Smooth muscle cell (in vitro differentiated cells): ENCODE data around the gene SEMA3F. TPM values are rescaled to one million over a fixed set of nuclear protein-coding genes. Genes with fewer than 3 reads are reported as not detected.

ENCODE experiments used
- DNase-seq: peaks from one replicate; lab custom pipeline; 2025; ENCODE audit not compliant: unreplicated experiment; lab: John Stamatoyannopoulos, UW
- H2AFZ ChIP-seq: fragments of 200-600 bp; sonication (generic); 2 replicates; pipeline ENCODE4 v1.6.0; 2016; ENCODE audit warnings: antibody characterized with exemption, low read depth, mild to moderate bottlenecking
- H3F3A ChIP-seq: fragments of 200-600 bp; sonication (generic); 2 replicates; pipeline ENCODE4 v1.6.0; 2017; ENCODE audit warnings: antibody characterized with exemption, low read depth
- H3K27ac ChIP-seq: fragments of 200-600 bp; sonication (generic); 2 replicates; pipeline ENCODE4 v1.5.1; 2016; ENCODE audit warnings: low read depth, mild to moderate bottlenecking
- H3K27me3 ChIP-seq: fragments of 200-600 bp; sonication (generic); 2 replicates; pipeline ENCODE4 v1.6.1; 2016; ENCODE audit warnings: low read depth, mild to moderate bottlenecking
- H3K36me3 ChIP-seq: fragments of 200-600 bp; sonication (generic); 2 replicates; pipeline ENCODE4 v1.5.1; 2016; ENCODE audit warnings: low read depth
- H3K4me1 ChIP-seq: fragments of 200-600 bp; sonication (generic); 2 replicates; pipeline ENCODE4 v1.5.1; 2016; ENCODE audit warnings: low read depth
- H3K4me2 ChIP-seq: fragments of 200-600 bp; sonication (generic); 2 replicates; pipeline ENCODE4 v1.6.0; 2016; ENCODE audit warnings: mild to moderate bottlenecking
- H3K4me3 ChIP-seq: fragments of 200-600 bp; sonication (generic); 2 replicates; pipeline ENCODE4 v1.5.1; 2016; ENCODE audit warnings: mild to moderate bottlenecking
- H3K79me2 ChIP-seq: fragments of 200-600 bp; sonication (generic); 2 replicates; pipeline ENCODE4 v1.6.0; 2016; ENCODE audit warnings: low read depth, mild to moderate bottlenecking
- H3K9ac ChIP-seq: fragments of 200-600 bp; sonication (generic); 2 replicates; pipeline ENCODE4 v1.6.0; 2016; ENCODE audit warnings: low read depth
- H3K9me3 ChIP-seq: fragments of 200-600 bp; sonication (generic); replicated peaks from 2 replicates; pipeline ENCODE4 v1.5.1; 2016; ENCODE audit warnings: low read depth
- H4K20me1 ChIP-seq: fragments of 200-600 bp; sonication (generic); 2 replicates; pipeline ENCODE4 v1.6.0; 2016; ENCODE audit warnings: low read depth
- WGBS: methylation state at CpG from one replicate; pipeline ENCODE4 v1.1.7; 2016; ENCODE audit warnings: low lambda C conversion rate; 5-methylcytosine and 5-hydroxymethylcytosine counted together
- polyA plus RNA-seq: library from polyadenylated mRNA; unstranded; fragments of >200 nt; fragmentation: Nextera tagmentation; extraction: Ambion mirVana; gene quantifications from 2 replicates; pipeline ENCODE4 v1.2.1, GENCODE V29; 2016
- total RNA-seq: library from RNA; depleted of rRNA; stranded (reverse); fragments of >200 nt; gene quantifications from 2 replicates; pipeline ENCODE4 v1.2.3, GENCODE V29; 2014
- TF ChIP-seq, protein P1 (sequence below): fragments of 200-600 bp; sonication (generic); IDR thresholded peaks from 2 replicates; pipeline ENCODE4 v1.5.1; 2017; ENCODE audit warnings: borderline replicate concordance, mild to moderate bottlenecking, antibody characterized with exemption; ENCODE audit not compliant: insufficient read depth, poor library complexity, severe bottlenecking

SEMA3F gene
- total and polyA plus RNA-seq, 2 experiments from 2014 or later = 9.2 to 16.9 TPM

- 92% methylated on average over 8 of the region's 8 CpGs for WGBS
- no peaks in the 10 kb centered on the region for H3F3A ChIP-seq
- H3K27me3 ChIP-seq = no peaks in the 10 kb centered on the region
- no peak overlapping the region for H3K4me2 ChIP-seq
- no peak for DNase-seq
- no peaks in the 10 kb centered on the region for H3K79me2 ChIP-seq
- H3K9ac ChIP-seq = no peak overlapping the region
- H3K27ac ChIP-seq = no peak overlapping the region
- peaks cover 44% of the 10 kb centered on the region for H4K20me1 ChIP-seq
- no peaks in the 10 kb centered on the region for H3K9me3 ChIP-seq
- no peak overlapping the region for H3K4me3 ChIP-seq
- no peaks in the 10 kb centered on the region for H3K36me3 ChIP-seq
- H2AFZ ChIP-seq = no peak overlapping the region
- TF ChIP-seq, protein P1, sequence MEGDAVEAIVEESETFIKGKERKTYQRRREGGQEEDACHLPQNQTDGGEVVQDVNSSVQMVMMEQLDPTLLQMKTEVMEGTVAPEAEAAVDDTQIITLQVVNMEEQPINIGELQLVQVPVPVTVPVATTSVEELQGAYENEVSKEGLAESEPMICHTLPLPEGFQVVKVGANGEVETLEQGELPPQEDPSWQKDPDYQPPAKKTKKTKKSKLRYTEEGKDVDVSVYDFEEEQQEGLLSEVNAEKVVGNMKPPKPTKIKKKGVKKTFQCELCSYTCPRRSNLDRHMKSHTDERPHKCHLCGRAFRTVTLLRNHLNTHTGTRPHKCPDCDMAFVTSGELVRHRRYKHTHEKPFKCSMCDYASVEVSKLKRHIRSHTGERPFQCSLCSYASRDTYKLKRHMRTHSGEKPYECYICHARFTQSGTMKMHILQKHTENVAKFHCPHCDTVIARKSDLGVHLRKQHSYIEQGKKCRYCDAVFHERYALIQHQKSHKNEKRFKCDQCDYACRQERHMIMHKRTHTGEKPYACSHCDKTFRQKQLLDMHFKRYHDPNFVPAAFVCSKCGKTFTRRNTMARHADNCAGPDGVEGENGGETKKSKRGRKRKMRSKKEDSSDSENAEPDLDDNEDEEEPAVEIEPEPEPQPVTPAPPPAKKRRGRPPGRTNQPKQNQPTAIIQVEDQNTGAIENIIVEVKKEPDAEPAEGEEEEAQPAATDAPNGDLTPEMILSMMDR = no peak
- peaks cover 29% of the 10 kb centered on the region for H3K4me1 ChIP-seq
These were observed 8.7 kb downstream of the SEMA3F start for GRCh38 chr3:50163572-50164455.

GRCh38 chr3:50164481-50164880, 9.4 kb downstream of the SEMA3F start:
- no peaks in the 10 kb centered on the region for H3K27me3 ChIP-seq
- no peaks in the 10 kb centered on the region for H3F3A ChIP-seq
- DNase-seq = no peak
- H3K27ac ChIP-seq = no peak overlapping the region
- no peak overlapping the region for H3K9ac ChIP-seq
- H3K4me2 ChIP-seq = no peak overlapping the region
- WGBS = 73% methylated on average over 1 of the region's 1 CpG
- peaks cover 36% of the 10 kb centered on the region for H3K4me1 ChIP-seq
- no peaks in the 10 kb centered on the region for H3K9me3 ChIP-seq
- peaks cover 51% of the 10 kb centered on the region for H4K20me1 ChIP-seq
- TF ChIP-seq, protein P1 = no peak
- no peaks in the 10 kb centered on the region for H3K36me3 ChIP-seq
- no peak overlapping the region for H2AFZ ChIP-seq
- no peaks in the 10 kb centered on the region for H3K79me2 ChIP-seq
- H3K4me3 ChIP-seq = no peak overlapping the region

DNA sequence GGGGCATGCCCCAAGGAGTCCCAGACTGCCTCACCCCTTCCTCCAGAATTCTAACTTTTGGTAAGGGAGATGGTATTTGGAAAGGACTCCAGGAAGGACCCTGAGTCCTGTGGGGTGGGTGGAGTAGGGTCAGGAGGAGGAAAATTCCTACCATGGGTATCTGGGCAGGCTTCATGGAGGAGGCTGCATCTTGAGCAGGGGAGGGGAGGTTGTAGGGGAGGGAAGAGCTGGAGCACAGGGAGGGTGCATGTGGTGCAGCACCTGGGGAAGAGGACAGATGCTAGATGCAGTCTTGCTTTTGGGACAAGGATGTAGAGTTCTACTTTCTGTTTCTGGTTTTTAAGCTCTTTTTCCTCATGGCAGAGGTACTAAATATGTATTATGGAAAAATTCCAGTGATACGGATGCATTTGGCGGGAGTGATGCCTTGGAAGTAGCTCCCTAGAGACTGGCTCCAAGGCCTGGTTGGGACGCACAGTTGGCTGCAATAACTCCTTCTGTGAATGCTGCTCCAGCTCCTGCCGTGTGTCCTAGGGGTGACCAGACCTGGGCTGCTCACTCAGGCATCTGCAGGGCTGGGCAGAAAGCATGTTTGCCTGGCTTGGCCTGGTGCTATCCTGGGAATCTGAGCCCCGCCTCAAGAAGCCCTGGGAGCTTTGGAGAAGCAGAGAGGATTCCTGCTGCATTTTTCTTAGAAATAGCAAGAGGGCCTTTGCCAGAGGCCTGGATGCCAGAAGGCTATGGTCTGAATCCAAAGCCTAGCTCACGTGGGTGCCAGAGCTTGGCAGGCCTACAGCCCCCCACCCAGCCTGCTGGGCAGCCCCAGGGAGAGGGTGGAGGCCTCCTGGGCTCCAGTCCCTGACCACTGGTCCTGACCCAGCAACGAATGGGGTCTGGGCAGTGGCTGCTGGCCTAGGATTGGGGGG, 10.1 kb downstream of the SEMA3F start:
- H4K20me1 ChIP-seq = peaks cover 53% of the 10 kb centered on the region
- H3K4me3 ChIP-seq = no peak overlapping the region
- WGBS = 72% methylated on average over 7 of the region's 7 CpGs
- H3F3A ChIP-seq = no peaks in the 10 kb centered on the region
- H3K27me3 ChIP-seq = no peaks in the 10 kb centered on the region
- DNase-seq = no peak
- H3K9ac ChIP-seq = no peak overlapping the region
- no peak overlapping the region for H2AFZ ChIP-seq
- no peaks in the 10 kb centered on the region for H3K79me2 ChIP-seq
- H3K4me2 ChIP-seq = no peak overlapping the region
- no peaks in the 10 kb centered on the region for H3K36me3 ChIP-seq
- peaks cover 38% of the 10 kb centered on the region for H3K4me1 ChIP-seq
- no peaks in the 10 kb centered on the region for H3K9me3 ChIP-seq
- TF ChIP-seq, protein P1 = no peak
- H3K27ac ChIP-seq = no peak overlapping the region
